Stimulated activated CD8-positive, alpha-beta memory T cell treated with anti-CD3 and anti-CD28 coated beads, Interleukin-12 subunit alpha, Interleukin-12 subunit beta, amount 100 ng/mL, for 24 hours (primary cell): ENCODE results near the gene MTUS2.

Experiments
- DNase-seq: peaks from one replicate; pipeline ENCODE4 v3.0.0-alpha.2; 2020; ENCODE audit errors: extremely low read depth

Gene MTUS2

DNA sequence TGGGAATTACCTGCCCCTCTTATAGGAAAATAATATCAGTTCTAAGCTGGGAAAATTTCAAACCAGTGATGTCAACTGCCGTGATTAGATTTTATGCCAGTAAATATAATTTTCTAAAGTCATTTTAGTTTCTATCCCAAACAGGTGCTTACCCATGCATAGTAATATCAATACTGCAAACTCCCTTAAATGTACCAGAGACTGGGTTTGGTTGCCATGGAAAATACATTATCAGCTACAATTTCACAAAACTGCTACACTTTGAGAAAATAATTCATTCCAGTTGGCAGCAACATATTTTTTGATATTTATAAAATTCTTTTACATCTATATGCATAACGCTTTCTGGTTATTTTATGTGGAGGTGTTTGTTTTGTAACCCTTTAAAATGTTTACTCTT lies 631.8 kb downstream of the MTUS2 start:
- DNase-seq: no peak

DNA sequence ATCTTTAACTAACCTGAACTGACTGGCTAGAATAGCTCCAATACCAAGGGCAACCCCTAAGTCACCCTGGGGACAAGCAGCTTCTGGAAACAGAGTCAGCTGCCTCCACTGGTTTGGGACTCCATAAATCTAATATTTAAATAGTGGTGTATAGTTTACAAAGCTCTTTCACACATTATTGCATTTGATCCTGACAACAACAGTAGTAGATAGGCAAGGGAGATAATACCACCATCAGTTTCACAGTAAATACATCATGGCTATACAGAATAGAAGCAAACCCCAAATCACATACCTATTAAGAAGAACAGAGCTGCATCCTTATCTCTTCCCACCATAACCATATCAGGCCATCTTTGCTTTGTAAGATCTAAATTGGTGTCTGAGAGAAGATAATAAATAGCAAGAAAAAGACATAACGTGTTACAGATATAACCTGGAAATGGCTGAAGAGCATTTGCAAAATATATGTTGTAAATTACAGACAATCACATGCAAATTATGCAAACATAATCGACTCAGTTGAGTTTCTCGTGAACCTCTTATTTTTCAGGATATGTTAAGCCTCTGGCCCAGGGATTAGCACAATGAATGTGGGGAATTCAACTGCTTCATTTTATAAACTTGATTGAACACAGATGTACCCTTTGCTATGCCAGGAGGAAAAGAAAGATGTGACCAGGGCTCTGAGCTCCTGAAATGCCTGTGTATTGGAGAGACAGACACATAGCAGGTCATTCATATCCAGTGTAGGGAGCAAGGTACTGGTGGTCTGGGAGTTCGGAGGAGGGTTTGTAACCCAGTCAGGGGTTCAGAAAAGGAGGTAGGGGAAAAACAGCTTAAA lies 632.9 kb downstream of the MTUS2 start:
- no peak for DNase-seq

DNA sequence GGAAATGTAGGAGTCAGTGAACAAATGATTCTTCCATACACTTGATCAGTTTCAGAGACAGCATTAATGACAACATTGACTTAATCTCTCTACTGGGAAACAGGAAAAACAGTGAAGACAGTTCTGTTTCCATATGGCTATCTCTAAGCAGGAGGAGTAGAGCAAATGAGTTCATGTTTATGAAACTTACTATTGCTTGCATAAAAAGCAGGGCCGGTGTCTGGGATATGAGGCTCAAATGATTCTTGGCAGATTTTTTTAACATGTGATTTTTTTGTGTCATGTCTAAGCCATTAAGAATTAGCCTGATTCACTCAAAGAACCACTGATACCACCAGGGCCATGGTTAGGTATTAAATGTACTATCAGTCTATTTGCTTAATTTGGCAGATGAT lies 633.5 kb downstream of the MTUS2 start:
- no peak for DNase-seq

DNA sequence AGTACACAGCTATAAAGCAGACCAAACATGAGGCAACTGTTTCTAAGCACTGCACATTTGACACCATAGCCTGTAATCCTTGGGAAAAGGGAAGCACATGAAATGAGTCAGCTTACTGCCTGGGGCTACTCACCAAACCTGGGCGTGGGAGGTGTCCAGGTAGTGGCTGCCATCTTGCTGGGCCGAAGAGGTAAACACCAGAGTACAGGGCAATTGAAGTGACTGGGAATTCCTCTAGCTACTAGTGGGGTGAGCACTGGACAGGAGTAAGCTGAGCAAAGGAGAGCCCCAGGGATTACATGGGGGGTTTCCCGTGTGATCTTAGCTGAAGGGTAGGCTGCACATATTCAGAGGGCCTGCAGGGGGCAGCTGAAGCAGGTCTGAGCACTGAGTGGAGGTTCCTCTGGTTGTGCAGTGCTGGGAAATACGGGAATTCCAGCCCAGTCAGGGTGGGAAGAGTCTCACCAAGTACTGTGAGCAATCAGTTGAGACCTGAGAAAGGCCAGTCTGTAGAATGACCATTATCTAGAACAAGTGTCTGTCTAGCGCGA lies 634.9 kb downstream of the MTUS2 start:
- no peak for DNase-seq

DNA sequence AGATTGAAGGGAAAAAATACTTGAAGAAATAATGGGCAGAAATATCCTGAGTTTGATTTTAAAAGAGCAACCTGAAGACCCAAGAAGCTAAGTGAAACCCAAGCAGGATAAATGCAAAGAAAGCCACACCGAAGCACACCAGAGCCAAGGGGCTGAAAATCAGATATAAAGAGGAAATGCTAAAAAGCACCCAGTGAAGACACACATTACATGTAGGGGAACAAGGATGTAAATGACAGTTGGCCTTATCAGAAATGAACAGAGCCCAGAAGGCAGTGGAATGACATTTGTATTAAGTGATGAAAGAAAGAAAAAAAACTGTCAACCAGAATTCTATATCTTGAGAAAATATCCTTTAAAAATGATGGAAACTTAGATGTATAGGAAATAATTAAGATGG lies 636.3 kb downstream of the MTUS2 start:
- DNase-seq: no peak

DNA sequence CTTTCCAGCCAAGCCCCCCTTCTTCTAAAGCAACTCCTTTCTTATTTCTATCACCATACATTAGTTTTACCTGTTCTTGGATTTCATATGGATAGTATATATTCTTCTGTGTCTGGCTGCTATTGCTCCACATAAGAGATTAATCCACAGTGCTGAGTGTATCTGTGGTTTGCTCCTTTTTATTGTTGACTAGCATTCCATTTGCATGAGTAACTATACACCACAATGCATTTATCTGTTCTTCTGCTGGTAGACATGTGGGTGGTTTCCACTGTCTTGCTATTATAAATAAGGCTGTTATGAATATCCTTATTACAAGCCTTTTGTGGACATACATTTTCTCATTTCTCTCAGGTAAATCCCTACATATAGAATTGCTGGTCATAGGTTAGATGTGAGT lies 637.2 kb downstream of the MTUS2 start:
- DNase-seq: no peak

DNA sequence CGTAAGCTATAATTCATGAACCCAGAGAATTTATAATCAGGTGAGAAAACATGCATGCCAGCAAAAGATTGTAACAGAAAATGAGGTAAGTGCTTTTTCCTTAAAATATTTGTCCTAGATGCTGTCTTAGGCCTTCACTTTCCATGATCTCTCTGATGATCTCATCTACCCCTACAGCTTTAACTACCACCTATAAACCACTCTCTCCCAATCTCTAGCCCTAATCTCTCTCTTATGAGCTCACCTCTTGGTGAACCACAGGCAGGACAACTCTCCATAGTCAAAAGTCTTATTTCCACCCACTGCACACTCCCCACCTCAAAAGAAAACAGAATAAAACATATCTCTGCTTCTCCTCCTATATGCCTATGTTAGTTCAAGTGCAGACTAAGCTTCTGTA lies 638.3 kb downstream of the MTUS2 start:
- no peak for DNase-seq

DNA sequence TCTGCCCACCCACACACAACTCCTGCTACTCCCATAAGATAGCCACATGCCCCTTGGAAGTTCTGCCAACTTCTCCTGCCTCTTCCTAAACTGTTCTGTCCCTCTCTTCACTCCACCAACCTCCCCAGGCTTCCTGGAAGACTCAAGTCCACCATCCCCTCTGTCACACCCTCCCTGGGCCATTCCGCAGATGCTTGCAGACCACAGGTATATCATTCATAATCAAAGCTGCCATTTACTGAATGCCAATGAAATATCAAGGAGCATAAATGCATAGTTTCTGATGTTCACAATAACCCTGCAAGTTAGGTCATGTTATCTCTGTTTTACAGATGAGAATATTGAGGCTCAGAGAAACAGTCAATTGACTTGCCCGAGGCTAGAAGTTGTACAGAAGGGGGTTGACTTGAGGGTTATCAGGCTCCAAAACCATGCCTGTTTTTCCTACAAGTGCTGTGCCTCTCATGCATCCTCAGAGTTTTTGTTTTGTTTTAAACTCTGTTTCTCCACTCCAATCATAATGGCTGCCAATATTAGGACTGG lies 639.7 kb downstream of the MTUS2 start:
- DNase-seq: no peak

DNA sequence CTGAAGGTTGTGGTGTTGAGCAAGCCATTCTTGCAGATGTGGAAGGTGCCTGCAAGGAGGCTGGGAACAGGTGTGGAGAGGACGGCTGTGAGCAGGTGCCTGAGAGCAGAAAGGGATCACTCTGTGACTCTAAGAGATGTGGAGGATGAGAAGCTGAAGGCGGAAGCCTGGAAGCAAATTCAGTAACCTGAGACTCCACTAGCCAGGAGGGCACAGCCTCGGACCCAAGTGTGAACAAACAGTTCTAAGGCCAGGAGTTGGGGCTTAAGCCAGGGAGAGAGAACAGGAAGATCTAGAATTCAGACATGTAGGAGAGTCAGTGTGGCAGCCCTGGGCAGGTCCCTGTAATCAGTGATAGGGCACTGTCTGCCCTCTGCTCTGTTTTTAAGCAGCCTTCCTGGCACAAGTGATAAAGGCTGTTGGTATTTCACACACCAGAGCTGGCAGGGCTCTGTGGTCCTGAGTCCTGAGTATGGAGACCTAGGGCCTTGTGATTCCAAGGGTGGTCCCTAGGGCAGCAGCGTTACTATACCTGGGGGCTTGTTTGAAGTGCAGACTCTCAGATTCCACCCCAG lies 644.1 kb downstream of the MTUS2 start:
- DNase-seq: no peak

DNA sequence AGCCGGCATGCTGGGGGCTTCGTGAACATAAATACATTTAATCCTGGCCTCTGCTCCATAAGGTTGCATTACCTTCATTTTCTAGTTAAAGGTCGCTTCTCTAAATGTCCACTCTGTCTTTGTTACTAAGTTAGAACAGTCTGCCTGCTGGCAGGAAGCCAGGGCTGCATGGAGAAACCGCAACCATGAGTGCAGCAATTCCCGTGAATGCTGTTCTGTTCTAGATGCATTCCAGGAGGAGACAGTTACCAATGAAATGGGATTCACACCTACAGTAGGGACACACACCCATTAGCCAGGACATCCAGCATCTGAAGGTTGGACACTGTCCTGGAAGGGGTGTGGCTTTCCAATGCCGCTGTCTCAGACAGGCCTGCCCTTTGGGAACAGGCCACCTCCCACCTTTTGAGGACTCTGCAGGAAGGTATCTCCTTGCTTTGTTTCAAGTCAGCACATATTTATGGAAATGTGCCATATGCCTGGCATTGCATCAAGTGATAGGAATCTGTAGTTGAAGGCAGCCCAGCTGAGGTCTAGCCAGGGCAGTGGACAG lies 645.7 kb downstream of the MTUS2 start:
- DNase-seq: no peak

DNA sequence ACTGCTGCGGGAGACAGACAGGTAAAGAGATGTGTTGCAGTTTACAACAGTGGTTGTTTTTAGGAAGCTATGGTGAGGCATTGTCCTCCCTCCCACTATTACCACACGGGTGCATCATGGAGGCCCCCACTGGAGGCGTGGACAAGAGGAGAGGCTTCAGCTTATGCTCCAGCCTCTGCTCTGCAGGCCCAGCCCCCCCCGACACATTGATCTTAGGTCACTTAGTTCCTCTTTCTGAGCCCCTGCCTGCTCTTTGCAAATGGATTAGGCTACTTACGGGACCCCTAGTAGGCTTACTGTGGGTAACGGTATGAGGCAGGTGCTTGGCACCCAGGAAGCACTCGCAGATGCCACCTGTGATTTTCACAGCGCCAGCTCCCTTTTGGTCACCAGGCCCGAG lies 651.4 kb downstream of the MTUS2 start:
- DNase-seq: no peak

DNA sequence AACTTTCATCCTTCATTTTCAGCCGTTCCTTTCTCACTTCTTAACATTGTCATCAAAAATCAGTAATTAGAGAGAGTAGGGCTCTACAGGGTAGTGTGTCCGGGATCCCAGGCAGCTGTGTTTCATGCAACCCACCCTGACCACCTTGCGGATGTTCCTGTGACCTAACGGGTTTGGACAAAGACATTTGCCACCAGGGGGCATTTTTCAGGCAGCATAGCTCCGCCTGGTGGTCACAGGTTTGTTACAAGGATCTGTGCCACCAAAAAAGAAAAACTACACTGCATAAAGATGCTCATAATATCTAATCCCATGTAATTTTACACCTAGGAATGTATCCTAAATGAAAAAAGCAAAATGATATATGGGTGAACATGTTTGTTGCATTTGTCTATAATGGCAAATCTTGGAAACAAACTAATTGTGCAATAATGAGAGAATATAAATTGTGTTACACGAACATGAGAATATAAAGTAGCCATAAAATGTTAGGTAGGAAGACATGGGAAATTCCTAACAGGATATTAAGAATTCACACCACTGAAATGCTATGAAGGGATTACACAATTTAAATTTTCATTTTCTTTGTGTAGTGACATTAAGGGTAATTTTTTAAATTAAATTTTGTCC lies 652.3 kb downstream of the MTUS2 start:
- DNase-seq: peak; percentile 7

DNA sequence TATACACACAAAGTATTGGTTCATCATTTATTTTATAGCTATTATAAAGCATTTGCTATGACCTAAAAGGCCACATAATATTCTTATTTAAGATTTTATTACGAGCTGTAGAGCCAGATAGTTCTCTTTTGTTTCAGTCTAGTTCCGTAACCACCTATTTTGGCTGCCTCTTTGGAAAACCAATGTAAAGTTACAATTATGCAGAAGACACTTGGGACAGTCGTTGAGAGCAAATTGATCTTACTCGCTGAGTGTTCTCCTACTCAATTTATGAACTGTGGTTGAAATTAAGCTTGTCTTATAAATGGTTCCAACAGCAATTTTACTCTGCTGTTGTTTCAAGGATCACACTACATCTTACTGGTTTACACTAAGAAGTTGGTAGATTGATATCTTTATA lies 653.0 kb downstream of the MTUS2 start:
- DNase-seq: no peak

DNA sequence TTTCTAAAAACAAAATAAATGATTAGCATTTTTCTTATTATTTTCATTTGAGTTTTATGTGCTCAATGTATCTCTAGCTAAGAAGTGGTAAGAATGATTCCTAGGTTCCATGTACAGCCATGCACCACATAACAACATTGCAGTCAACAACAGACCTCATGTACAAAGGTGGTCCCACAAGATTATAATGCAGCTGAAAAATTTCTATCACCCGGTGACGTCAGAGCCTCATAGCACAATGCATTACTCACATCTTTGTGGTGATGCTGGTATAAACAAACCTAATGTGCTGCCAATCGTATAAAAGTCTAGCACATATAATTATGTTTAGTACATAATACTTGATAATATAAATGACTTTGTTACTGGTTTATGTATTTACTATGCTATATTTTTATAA lies 654.9 kb downstream of the MTUS2 start:
- DNase-seq: no peak

DNA sequence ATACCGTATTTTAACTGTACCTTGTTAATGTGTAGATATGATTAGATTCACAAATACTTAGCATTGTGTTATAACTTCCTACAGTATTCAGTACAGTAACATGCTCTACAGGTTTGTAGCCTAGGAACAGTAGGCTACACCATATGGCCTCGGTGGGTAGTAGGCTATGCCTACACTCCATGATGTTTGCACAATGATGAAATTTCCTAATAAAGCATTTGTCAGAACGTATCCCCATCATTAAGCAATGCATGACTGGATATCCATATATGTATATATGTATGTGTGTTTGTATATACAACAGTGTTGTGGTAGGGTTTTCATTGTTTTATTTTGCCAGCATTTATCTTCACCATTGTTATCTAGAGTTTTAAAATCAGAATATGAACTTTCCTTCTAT lies 655.9 kb downstream of the MTUS2 start:
- no peak for DNase-seq

DNA sequence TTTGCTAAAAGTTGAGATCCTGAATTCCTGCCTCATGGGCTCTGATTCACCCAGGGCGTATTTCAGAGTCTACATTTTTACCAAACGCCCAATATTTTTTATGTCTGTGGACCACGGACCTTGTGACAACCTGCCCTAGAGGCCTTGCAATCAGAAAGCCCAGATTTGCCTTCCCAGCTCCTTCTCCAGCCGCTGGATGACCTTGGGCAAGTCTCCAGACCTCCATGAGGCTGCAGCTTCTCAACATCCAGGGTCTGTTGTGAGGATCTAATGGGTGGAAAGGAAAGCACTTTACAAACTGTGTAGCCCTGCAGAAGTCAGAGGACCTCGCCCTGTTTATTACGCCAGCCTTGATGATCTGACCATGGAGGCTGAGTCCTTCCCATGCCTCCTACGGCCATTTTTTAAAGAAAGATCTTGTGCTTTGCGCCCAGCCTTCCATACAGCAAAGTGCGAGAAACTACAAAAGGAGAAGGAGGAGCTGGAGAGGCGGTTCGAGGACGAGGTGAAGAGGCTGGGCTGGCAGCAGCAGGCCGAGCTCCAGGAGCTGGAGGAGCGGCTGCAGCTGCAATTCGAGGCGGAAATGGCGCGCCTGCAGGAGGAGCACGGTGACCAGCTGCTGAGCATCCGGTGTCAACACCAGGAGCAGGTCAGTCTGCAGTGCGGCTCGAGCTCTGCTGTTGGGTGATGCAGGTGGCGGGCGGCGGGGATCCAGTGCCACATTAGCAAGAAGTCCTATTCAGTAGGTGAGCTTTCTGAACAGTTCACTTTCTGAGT lies 659.8 kb downstream of the MTUS2 start:
- DNase-seq: no peak

DNA sequence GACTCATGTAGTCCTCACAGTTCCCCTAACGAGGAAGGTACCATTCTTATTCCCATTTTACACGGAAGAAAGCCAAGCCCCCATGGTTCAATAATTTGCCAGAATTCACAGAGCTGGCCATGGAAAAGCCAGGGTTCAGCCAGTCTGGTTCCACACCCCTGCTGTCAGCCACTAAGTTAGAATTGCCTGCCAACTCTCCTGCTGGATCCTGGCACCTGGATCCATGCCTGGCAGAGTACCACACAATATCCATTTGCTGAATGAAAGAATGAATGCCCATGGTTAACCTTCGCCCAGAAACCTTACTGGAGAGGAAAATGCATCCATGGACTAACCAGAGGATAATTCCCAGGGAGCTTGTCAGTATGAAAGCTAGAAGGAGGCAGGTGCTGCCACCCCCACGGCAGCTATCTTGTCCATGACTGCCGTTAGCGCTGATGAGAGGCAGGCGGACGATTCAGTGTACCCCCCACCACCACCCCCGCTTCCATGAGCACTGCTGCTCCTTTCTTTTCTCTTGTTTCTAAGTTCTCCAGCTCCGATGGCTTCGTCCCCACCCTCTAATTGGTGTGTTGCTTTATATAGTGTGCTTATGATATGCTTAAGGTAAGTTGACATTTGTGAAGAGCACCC lies 660.9 kb downstream of the MTUS2 start:
- no peak for DNase-seq

DNA sequence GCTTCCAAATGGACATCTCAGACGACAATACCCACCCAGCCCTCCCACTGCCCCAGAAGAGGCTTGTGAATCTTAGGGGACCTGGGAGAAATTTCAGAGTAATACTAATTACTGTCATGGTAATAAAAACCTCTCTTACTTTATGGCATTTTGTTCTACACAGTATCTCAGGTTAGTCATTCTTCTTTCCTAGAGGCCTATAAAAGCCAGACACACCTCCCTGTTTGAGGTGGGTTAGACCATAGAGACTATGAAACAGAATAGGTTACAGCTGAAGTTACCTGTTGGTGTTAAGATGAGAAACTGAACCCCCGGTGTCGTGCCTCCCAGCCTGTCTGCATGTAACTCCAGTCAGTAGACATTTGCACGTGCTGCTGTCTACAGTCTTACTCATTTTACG lies 661.5 kb downstream of the MTUS2 start:
- DNase-seq: no peak

DNA sequence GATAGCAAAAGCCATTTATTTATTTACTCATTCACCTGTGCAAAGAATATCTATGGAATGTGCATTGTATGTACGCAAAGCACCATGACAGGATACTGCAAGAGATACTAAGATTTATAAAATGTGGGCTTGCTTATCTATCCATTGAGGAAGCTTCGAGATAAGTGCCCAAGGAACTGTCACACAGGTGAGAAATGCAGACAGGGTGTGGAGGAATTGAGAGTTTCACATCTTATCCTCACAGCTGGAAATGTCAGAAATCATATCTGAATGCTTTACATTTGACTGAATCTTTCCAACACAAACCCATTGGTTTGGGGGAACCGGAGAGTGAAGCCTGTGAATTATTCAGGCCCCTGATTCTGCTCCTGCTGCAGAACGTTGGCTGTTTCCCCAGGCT lies 662.4 kb downstream of the MTUS2 start:
- no peak for DNase-seq

DNA sequence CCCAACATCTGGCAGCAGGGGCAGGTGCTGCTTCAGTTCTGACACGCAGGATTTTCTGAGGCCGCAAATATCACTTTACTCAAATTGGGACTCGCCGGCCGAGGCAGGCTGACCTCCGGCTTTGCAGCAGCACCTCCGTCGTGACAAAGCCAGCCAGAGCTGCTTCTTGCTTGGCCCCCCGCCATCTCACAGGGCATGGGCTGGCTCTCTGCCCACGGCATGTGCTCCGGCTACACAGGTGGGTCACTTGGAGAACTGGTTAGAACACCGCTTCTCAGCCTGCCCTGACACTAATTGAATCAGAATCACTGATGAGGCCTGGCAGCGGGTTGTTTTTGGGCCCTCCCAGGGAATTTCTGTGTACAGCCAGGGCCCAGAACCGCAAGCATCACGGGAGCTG lies 663.1 kb downstream of the MTUS2 start:
- DNase-seq: no peak

DNA sequence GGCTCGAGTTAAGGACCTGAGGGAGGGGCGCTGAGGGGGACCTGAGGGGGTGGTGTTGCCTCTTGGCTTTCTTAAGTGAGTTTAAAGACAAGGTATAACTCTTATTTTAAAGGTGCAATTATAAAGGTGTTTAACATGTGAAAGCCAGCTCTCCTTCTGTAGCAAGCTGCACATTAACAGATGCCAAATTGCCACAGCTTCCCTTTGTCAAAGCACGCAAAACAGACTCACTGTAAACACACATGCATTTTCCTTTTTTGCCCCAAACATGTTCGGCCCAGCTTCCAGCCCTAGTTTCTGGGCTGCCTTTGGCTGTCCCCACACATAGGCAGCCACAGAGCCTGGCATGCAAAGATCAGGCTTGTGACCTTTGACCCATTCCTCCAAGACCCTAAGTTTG lies 663.5 kb downstream of the MTUS2 start:
- no peak for DNase-seq
